ENCODE results near the gene PSMB11. TPM values are rescaled to one million over a fixed set of nuclear protein-coding genes. Genes with fewer than 3 reads are reported as not detected.

The PSMB11 gene
- total RNA-seq, 1 experiment from 2014 or later = not detected

DNA sequence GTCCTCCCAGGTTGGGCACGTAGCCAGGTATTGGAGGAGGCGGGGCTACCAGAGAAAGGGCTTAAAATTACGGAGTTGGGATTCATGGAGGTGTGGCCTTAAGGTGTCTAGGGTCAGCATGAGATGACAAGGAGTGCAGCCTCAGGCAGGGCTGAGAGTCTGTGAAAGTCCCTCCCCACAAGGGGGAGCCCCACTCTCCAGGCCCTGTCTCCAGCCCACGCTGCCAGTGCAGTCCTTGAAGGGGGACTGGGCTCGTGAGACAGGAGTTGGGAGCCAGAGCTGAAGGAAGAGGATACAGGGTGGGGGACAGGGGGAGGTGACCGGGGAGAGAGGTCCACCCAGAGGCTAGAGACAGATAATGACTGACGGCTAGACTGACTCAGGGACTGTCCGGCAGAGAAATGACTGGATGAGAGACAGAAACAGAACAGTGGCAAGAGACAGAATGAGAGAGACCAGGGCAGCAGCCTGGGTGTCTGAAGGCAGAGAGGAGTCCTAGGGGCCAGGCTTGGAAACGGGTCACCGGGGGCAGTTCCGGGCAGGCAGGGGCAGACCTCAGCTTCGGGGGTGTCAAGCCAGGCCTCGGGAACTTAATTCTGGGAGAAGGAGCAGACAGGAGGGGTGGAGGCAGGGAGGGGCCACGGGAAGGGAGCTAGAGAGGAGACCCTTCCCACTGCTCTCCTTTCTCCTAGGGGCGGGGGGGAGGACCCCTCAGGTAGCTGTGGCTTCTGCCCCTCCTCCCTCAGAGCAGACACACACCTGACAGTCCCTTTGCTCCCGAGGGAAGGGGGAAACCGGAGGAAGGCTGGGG lies 14.3 kb downstream of the PSMB11 start:
- peaks cover 17 to 18% of the 10 kb centered on the region in 2 experiments; a peak in 3 of 4 replicates for H3K36me3 ChIP-seq (ENCODE audit: control insufficient read depth in 1 of 2, insufficient read depth in 2 of 2, low read length in 2 of 2)
- H3K4me1 ChIP-seq (ENCODE audit: control insufficient read depth in 1 of 2, insufficient read depth in 2 of 2, low read length in 2 of 2) = peaks cover 12 to 28% of the 10 kb centered on the region in 2 experiments
- intact Hi-C loops (cut with micrococcal nuclease) = loop anchor here (5.0 kb wide), 2 partner anchors 49 to 499 kb away; no protein-coding TSS in a partner anchor
- peak overlapping the region; percentile 95 for H3K4me2 ChIP-seq (ENCODE audit: low read length)
- no TSS peak for BruUV-seq (replicated peaks)
- CTCF ChIA-PET = interaction anchor here (0.7 to 9.9 kb wide), 9 partner anchors 12 to 127 kb away, joined by 3 to 175 read pairs (median 9); partner anchors contain the start of genes AJUBA and PRMT5
- peak overlapping the region; percentile 63 for H3K9ac ChIP-seq (ENCODE audit: low read length)
- peak overlapping the region; percentile 84 for H3K27ac ChIP-seq (ENCODE audit: low read depth, low read length)
- POLR2A ChIA-PET = interaction anchor here (0.6 to 1.1 kb wide), 2 partner anchors 15 to 496 kb away, joined by 3 read pairs; no protein-coding TSS in a partner anchor
- no peaks in the 10 kb centered on the region for H3K27me3 ChIP-seq (ENCODE audit: insufficient read depth, low read length)
- no peaks in the 10 kb centered on the region for H3K9me3 ChIP-seq (ENCODE audit: control insufficient read depth in 1 of 2, insufficient read depth in 1 of 2, low read depth in 1 of 2, low read length in 2 of 2)
- H3K4me3 ChIP-seq (replicated peaks in 1 of 2; ENCODE audit: low read depth in 1 of 2, low read length in 2 of 2) = peak overlapping the region; percentile 59 to 61
- no peaks in the 10 kb centered on the region for H4K20me1 ChIP-seq (ENCODE audit: insufficient read depth)
- no peak overlapping the region for H2AFZ ChIP-seq (ENCODE audit: low read depth, low read length, poor library complexity, severe bottlenecking)
- no peaks in the 10 kb centered on the region for H3K9me2 ChIP-seq (ENCODE audit: insufficient read depth)
- peak; percentile 81 for DNase-seq (ENCODE audit: low read depth, low spot score)
- H3K79me2 ChIP-seq (ENCODE audit: insufficient read depth, low read length) = peaks cover 7% of the 10 kb centered on the region; the same call in 1 of the 2 replicates
- peak; percentile 75 for ATAC-seq
- RAD21 ChIA-PET (ENCODE audit: low non-redundant PET in 1 of 2, low total read pairs in 2 of 2, uncharacterized antibody in 2 of 2, unreplicated experiment in 2 of 2) = interaction anchor here (0.7 to 2.2 kb wide), 6 partner anchors 13 to 82 kb away, joined by 3 to 10 read pairs (median 4); no protein-coding TSS in a partner anchor
- TF ChIP-seq CEBPB (IDR thresholded peaks at IDR 0.05; ENCODE audit: low read depth) = no peak
- TF ChIP-seq RAD21 (IDR thresholded peaks at IDR 0.05; ENCODE audit: low read depth) = peak; percentile 57
- TF ChIP-seq, protein P1, sequence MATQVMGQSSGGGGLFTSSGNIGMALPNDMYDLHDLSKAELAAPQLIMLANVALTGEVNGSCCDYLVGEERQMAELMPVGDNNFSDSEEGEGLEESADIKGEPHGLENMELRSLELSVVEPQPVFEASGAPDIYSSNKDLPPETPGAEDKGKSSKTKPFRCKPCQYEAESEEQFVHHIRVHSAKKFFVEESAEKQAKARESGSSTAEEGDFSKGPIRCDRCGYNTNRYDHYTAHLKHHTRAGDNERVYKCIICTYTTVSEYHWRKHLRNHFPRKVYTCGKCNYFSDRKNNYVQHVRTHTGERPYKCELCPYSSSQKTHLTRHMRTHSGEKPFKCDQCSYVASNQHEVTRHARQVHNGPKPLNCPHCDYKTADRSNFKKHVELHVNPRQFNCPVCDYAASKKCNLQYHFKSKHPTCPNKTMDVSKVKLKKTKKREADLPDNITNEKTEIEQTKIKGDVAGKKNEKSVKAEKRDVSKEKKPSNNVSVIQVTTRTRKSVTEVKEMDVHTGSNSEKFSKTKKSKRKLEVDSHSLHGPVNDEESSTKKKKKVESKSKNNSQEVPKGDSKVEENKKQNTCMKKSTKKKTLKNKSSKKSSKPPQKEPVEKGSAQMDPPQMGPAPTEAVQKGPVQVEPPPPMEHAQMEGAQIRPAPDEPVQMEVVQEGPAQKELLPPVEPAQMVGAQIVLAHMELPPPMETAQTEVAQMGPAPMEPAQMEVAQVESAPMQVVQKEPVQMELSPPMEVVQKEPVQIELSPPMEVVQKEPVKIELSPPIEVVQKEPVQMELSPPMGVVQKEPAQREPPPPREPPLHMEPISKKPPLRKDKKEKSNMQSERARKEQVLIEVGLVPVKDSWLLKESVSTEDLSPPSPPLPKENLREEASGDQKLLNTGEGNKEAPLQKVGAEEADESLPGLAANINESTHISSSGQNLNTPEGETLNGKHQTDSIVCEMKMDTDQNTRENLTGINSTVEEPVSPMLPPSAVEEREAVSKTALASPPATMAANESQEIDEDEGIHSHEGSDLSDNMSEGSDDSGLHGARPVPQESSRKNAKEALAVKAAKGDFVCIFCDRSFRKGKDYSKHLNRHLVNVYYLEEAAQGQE (IDR thresholded peaks at IDR 0.05; ENCODE audit: low read depth) = no peak
- TF ChIP-seq FOSL1 (IDR thresholded peaks at IDR 0.05; ENCODE audit: low read depth) = no peak
- no peak for TF ChIP-seq ZFX (IDR thresholded peaks at IDR 0.05)
- TF ChIP-seq, protein P2, sequence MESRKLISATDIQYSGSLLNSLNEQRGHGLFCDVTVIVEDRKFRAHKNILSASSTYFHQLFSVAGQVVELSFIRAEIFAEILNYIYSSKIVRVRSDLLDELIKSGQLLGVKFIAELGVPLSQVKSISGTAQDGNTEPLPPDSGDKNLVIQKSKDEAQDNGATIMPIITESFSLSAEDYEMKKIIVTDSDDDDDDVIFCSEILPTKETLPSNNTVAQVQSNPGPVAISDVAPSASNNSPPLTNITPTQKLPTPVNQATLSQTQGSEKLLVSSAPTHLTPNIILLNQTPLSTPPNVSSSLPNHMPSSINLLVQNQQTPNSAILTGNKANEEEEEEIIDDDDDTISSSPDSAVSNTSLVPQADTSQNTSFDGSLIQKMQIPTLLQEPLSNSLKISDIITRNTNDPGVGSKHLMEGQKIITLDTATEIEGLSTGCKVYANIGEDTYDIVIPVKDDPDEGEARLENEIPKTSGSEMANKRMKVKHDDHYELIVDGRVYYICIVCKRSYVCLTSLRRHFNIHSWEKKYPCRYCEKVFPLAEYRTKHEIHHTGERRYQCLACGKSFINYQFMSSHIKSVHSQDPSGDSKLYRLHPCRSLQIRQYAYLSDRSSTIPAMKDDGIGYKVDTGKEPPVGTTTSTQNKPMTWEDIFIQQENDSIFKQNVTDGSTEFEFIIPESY (IDR thresholded peaks at IDR 0.05; ENCODE audit: extremely low read depth, insufficient replicate concordance, low read length) = no peak
- no peak for TF ChIP-seq YY1 (IDR thresholded peaks at IDR 0.05; ENCODE audit: extremely low read depth, insufficient replicate concordance, low read depth, low read length)
- TF ChIP-seq ZNF274 (IDR thresholded peaks at IDR 0.05; ENCODE audit: low read depth, low read length) = no peak
- TF ChIP-seq EZH2 (IDR thresholded peaks at IDR 0.05) = no peak
- TF ChIP-seq ELF1 (IDR thresholded peaks at IDR 0.05; ENCODE audit: borderline replicate concordance, low read depth) = no peak
- TF ChIP-seq, protein P3, sequence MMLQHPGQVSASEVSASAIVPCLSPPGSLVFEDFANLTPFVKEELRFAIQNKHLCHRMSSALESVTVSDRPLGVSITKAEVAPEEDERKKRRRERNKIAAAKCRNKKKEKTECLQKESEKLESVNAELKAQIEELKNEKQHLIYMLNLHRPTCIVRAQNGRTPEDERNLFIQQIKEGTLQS (IDR thresholded peaks at IDR 0.05) = no peak
- no peak for TF ChIP-seq SIN3A (IDR thresholded peaks at IDR 0.05; ENCODE audit: low read depth)
- TF ChIP-seq JUND (IDR thresholded peaks at IDR 0.05) = no peak
- no peak for TF ChIP-seq SP1 (IDR thresholded peaks at IDR 0.05; ENCODE audit: low read depth)
- TF ChIP-seq POLR2AphosphoS5 (IDR thresholded peaks at IDR 0.05; ENCODE audit: low read depth, low read length) = peak; percentile 28
- TF ChIP-seq, protein P4, sequence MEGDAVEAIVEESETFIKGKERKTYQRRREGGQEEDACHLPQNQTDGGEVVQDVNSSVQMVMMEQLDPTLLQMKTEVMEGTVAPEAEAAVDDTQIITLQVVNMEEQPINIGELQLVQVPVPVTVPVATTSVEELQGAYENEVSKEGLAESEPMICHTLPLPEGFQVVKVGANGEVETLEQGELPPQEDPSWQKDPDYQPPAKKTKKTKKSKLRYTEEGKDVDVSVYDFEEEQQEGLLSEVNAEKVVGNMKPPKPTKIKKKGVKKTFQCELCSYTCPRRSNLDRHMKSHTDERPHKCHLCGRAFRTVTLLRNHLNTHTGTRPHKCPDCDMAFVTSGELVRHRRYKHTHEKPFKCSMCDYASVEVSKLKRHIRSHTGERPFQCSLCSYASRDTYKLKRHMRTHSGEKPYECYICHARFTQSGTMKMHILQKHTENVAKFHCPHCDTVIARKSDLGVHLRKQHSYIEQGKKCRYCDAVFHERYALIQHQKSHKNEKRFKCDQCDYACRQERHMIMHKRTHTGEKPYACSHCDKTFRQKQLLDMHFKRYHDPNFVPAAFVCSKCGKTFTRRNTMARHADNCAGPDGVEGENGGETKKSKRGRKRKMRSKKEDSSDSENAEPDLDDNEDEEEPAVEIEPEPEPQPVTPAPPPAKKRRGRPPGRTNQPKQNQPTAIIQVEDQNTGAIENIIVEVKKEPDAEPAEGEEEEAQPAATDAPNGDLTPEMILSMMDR (IDR thresholded peaks at IDR 0.05 in 2 of 3, conservative IDR thresholded peaks at IDR 0.05 in 1 of 3; ENCODE audit: borderline replicate concordance in 1 of 3, insufficient read depth in 1 of 3, low read depth in 2 of 3, low read length in 2 of 3) = peak; percentile 68 to 88 (median 80); a peak in 5 of 6 replicates
- peak; percentile 53; the same call in 1 of the 2 replicates for TF ChIP-seq EGR1 (IDR thresholded peaks at IDR 0.05; ENCODE audit: low read depth)
- TF ChIP-seq EZH2phosphoT487 (IDR thresholded peaks at IDR 0.05; ENCODE audit: borderline replicate concordance) = no peak
